GM19324 (cell line): ENCODE results near the gene PRKAR2A.
A peak's percentile ranks its signal among the peaks of the same experiment; 100 is the strongest.
"Not testable (repeated sequence)": the region's sequence is repeated elsewhere in the genome, so short reads cannot be mapped to it uniquely, and the experiment has no call there.

Source experiments
- ATAC-seq: cut with Tn5 transposase; IDR thresholded peaks from one replicate; pipeline ENCODE4 v1.9.1; 2021; ENCODE audit warnings: mild to moderate bottlenecking, moderate library complexity; ENCODE audit not compliant: unreplicated experiment, low FRiP score

PRKAR2A gene

GRCh38 chr3:48738144-48738536 is 109.5 kb downstream of the PRKAR2A start:
- ATAC-seq: no peak

GRCh38 chr3:48735075-48735767 is 112.5 kb downstream of the PRKAR2A start:
- ATAC-seq: not testable (repeated sequence)

GRCh38 chr3:48734541-48734940 is 113.1 kb downstream of the PRKAR2A start:
- ATAC-seq: not testable (repeated sequence)

GRCh38 chr3:48733752-48734518 is 113.7 kb downstream of the PRKAR2A start:
- ATAC-seq: not testable (repeated sequence)

GRCh38 chr3:48727511-48727910 is 120.2 kb downstream of the PRKAR2A start:
- no peak for ATAC-seq

- not testable (repeated sequence) for ATAC-seq
Measured at GRCh38 chr3:48725185-48725855, 122.4 kb downstream of the PRKAR2A start.

GRCh38 chr3:48723725-48724124 is 123.9 kb downstream of the PRKAR2A start:
- no peak for ATAC-seq

- ATAC-seq: not testable (repeated sequence)
Measured at GRCh38 chr3:48723293-48723692, 124.4 kb downstream of the PRKAR2A start.

GRCh38 chr3:48716982-48717746 is 130.5 kb downstream of the PRKAR2A start, which contains the start of gene IP6K2:
TSS of gene IP6K2 (minus strand) at chr3:48717221. CDS start at chr3:48695291, 21,930 bp downstream.
- peak; percentile 97 for ATAC-seq

- ATAC-seq: no peak
Measured at GRCh38 chr3:48716508-48716981, 131.1 kb downstream of the PRKAR2A start.

- no peak for ATAC-seq
Measured at GRCh38 chr3:48715174-48715800, 132.4 kb downstream of the PRKAR2A start.

- ATAC-seq: no peak
Measured at GRCh38 chr3:48711727-48712126, 135.9 kb downstream of the PRKAR2A start.

GRCh38 chr3:48709051-48709461 is 138.6 kb downstream of the PRKAR2A start:
- no peak for ATAC-seq

GRCh38 chr3:48708481-48708889 is 139.2 kb downstream of the PRKAR2A start:
- no peak for ATAC-seq

- no peak for ATAC-seq
Measured at GRCh38 chr3:48707157-48707556, 140.5 kb downstream of the PRKAR2A start.

GRCh38 chr3:48702320-48702920 is 145.3 kb downstream of the PRKAR2A start:
- ATAC-seq: no peak

- ATAC-seq: no peak
Measured at GRCh38 chr3:48700731-48701405, 146.8 kb downstream of the PRKAR2A start.

GRCh38 chr3:48698891-48699290 is 148.8 kb downstream of the PRKAR2A start:
- no peak for ATAC-seq

GRCh38 chr3:48697952-48698351 is 149.7 kb downstream of the PRKAR2A start:
- ATAC-seq: no peak
